Activated CD4-positive, CD25-positive, alpha-beta regulatory T cell treated with anti-CD3 and anti-CD28 coated beads, Interleukin-2, amount 50 U/mL, for 72 hours (primary cell): Measurements from ENCODE around the gene KLF5.
"Not testable (repeated sequence)": the region's sequence is repeated elsewhere in the genome, so short reads cannot be mapped to it uniquely, and the experiment has no call there.

Experiments used
- DNase-seq: peaks from one replicate; pipeline ENCODE4 v3.0.0; 2021

The KLF5 gene

GRCh38 chr13:73058736-73059459, at the start of gene KLF5:
KLF5 (plus strand) TSS chr13:73059005; CDS start chr13:73059328, 323 bp downstream.
- peak; percentile 94 for DNase-seq

- no peak for DNase-seq
Observed at GRCh38 chr13:73011751-73012150, 47.1 kb upstream of the KLF5 start.

DNA sequence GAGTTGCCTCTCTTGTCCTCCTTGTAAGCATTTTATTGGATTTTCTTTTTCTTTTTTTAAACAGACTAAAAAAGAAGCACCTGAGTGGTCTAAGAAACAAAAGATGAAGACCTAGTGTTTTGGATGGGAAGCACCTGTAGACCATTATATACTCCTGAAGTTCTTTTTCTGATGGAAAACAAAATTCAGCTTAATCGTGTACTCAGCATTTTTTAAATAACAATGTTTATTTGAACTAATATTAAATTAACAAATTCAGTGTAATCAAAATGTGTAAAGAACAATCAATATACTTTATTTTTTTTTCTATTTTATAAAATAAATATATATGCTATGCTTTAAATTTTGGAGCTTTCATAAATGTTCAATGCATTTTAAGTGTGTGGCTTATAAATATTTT, 43.0 kb upstream of the KLF5 start:
- no peak for DNase-seq

DNA sequence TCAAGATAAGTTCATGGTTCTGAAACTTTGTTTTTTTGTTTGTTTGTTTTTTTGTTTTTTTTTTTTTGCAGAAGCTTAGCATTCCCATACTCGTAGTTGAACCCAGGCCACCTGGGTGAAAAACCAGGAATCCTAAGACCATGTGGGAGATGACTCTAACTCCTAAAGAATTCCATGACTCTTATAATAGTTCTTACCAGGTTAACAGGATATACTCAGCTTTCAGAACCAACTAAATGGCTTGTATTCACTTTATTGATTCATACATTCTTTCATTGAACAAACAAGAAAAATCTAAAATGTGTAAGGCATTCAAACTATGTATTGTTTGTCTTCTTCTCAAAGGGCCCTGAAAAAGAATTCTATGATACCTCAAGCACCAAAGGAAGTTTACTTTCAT, 40.5 kb upstream of the KLF5 start:
- DNase-seq: no peak

DNA sequence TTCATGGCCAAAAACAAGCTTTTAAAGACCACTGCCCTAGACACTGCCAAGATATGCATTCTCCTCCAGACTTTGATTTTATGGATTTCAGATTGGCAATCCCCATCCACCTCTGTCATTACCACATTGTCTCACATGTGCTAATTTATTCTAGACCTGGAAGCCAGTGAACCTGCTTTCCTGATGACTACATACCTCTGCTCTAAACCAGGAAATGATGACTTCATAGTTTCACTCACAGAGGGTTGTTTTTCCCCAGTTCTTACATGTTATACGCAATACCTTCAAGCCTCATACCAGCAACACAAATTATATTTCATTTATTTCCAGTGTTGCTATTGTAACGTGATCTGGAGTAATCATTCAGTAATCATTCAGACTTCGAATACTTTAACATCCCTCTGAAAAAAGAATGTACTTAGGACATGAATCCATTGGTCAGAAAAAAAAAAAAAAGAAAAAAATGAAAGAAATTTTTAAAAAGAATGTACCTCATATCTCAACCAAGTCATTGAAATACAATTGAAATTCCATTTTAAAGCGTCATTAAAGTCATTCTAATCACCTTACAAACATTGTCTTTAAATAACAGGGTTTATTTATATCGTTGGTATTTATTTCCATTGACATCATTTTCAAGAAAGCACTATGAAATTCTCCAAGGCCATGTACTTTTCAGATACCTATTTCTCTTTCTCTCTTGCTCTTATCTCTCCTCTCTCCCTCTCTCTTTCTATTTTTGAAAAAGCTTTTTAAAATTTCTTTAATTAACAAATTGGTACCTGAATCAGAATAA, 33.4 kb upstream of the KLF5 start:
- DNase-seq: no peak

GRCh38 chr13:73034901-73035300, 23.9 kb upstream of the KLF5 start:
- no peak for DNase-seq

GRCh38 chr13:73035660-73036059, 23.1 kb upstream of the KLF5 start:
- no peak for DNase-seq

DNA sequence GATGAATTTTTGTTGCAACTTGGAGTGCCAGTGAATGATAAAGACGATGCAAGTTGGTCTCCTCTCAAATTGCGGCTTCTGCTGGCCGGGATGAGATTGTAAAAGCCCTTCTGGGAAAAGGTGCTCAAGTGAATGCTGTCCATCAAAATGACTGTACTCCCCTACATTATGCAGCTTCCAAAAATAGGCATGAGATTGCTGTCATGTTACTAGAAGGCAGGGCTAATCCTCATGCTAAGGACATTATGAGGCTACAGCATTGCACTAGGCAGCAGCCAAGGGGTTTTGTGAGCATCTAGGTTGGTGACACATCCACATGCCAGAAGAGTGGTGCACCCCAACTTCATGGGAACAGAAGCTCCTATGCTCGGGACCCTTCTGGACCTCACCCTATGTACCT, 22.2 kb upstream of the KLF5 start:
- no peak for DNase-seq

- no peak for DNase-seq
Observed at GRCh38 chr13:73038064-73038463, 20.7 kb upstream of the KLF5 start.

- DNase-seq: no peak
Observed at GRCh38 chr13:73039201-73040108, 19.4 kb upstream of the KLF5 start.

DNA sequence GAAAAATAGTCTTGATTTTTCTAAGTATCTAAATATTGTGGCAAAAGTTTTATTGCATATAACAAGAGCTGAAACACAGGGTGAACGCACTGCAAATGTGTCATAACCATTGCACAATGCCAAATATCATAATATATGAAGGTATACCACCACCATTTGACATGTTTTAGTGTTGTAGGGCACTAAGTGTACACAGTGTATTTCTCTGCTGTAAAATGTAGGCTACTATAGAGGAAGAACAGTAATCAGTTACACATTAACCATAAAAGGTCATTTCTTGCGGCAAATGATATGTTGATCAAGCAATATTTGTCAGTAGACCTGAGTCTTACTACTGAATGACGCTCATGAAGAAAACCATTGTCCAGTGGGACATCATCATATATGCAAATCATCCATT, 18.3 kb upstream of the KLF5 start:
- DNase-seq: no peak

GRCh38 chr13:73040968-73041596, 17.7 kb upstream of the KLF5 start:
- no peak for DNase-seq

DNA sequence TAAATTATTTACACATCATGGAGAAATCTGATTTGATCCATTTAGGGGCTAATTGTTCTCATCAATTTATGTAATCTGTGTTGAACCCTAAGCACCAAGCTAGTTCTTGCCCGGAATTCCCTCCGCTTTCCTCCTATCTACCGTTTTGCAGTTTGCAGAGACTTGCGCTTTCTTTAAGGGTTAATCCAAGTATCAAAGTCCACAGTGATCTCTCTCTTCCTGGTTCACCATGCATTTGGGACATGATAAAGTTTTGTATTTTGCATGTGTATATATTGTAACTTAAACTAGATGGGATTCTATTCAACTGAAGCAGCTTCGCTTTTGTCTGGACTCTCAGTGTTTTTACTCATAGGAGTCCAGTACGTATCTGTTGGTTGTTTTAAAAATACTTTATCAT, 13.8 kb upstream of the KLF5 start:
- no peak for DNase-seq

GRCh38 chr13:73048615-73049014, 10.2 kb upstream of the KLF5 start:
- not testable (repeated sequence) for DNase-seq

- no peak for DNase-seq
Observed at GRCh38 chr13:73054712-73055111, 4.1 kb upstream of the KLF5 start.

GRCh38 chr13:73055813-73056564, 2.8 kb upstream of the KLF5 start:
- DNase-seq: no peak

DNA sequence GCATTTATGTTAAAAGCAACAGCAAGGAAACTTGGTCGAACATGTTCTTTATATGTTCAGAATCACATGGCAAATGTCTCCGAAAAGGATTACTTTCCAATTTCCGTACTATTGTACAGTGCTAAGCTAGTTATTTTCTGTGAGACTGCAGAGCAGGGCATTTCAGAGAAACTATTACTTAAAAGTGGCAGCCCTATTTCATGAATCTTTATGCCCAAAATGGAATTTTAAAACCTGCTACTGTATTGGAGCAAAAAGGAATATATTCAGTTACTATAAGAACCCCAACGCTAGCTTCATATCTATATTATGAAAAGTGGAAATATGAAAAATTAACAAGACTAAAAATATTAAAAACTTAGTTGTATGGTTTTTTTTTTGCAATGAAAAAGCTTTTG, 2.2 kb upstream of the KLF5 start:
- DNase-seq: no peak

DNA sequence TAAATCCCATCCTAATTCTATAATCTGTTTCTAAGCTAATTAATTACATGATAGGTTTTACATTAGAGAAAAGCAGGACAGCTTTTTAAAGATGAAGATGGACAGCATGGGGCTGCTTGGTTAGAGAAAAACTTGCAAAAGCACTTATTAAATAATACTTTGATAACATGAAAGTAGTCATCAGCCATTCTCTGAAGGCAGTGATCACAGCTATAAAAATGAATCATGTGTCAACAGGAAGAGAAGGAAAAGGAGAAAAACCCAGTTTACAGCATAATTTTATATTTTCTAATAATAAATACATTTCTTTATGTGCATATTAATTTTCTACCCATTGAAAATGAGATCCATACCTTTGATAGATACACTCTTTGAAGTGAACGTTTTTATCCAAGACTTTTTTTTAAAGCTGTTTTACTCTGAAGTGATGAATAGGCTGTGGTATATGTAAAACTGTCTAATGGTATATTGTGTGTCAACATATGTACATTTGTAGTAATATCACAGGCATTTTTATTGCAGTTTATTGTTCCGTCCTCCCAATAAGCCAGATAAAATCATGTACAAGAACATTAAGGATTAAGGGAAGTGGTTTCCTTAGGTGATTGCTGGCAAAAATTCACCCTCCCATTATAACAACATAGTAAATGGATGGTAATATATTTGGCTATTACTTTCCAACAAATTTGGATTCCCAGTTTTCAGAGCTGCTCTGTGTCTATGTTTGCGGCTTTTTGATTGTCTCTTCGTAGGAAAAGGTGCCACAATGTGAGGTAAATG, 1.3 kb upstream of the KLF5 start:
- no peak for DNase-seq

DNA sequence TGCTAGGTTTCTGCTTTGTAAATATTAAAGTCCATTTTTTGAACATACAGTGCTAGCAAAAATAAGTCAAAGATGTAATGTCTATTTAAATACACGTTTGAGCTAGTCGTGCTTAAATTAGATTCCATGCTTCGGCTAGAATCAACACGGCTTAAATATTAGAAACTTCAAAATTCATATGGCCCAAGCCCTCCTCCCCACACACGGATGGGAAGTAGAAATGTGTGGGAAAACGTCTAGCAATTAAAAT, 816 bp upstream of the KLF5 start:
- no peak for DNase-seq

GRCh38 chr13:73058432-73058735, 421 bp upstream of the KLF5 start:
- DNase-seq: no peak

GRCh38 chr13:73059460-73060250, 850 bp downstream of the KLF5 start:
- peak; percentile 42 for DNase-seq
